ENCODE measurements around the gene NPEPL1. TPM values are rescaled to one million over a fixed set of nuclear protein-coding genes. Genes with fewer than 3 reads are reported as not detected.

Gene NPEPL1
- total RNA-seq, 1 donor from 2014 or later, result 25.5 TPM

- H3K27ac ChIP-seq, result no peak overlapping the region
- H3K9me3 ChIP-seq, result no peaks in the 10 kb centered on the region
- peaks cover 0 to 22% of the 10 kb centered on the region in 2 donors for H3K36me3 ChIP-seq
- no peak overlapping the region for H3K4me3 ChIP-seq
- no peaks in the 10 kb centered on the region for H3K4me1 ChIP-seq
- no peak for DNase-seq (ENCODE audit: extremely low spot score in 2 of 2)
- no peaks in the 10 kb centered on the region for H3K27me3 ChIP-seq
- TF ChIP-seq CTCF (IDR thresholded peaks at IDR 0.05) (no peak), POLR2A (IDR thresholded peaks at IDR 0.05) (no peak), POLR2AphosphoS5 (IDR thresholded peaks at IDR 0.05; ENCODE audit: insufficient read depth in 1 of 2, low read depth in 1 of 2) (no peak)
- intact Hi-C loops (cut with DNase I), result no loop called here
Measured at GRCh38 chr20:58678806-58679205, 13.8 kb upstream of the NPEPL1 start.

- no peaks in the 10 kb centered on the region for H3K36me3 ChIP-seq
- intact Hi-C loops (cut with DNase I), result no loop called here
- no peak overlapping the region for H3K4me3 ChIP-seq
- H3K9me3 ChIP-seq, result no peaks in the 10 kb centered on the region
- TF ChIP-seq POLR2AphosphoS5 (IDR thresholded peaks at IDR 0.05; ENCODE audit: insufficient read depth in 1 of 2, low read depth in 1 of 2) (no peak), CTCF (IDR thresholded peaks at IDR 0.05) (no peak), POLR2A (IDR thresholded peaks at IDR 0.05) (no peak)
- no peaks in the 10 kb centered on the region for H3K4me1 ChIP-seq
- DNase-seq (ENCODE audit: extremely low spot score in 2 of 2), result no peak
- H3K27ac ChIP-seq, result no peak overlapping the region
- no peaks in the 10 kb centered on the region for H3K27me3 ChIP-seq
Measured at GRCh38 chr20:58682656-58683531, 9.7 kb upstream of the NPEPL1 start.

- Histone ChIP-seq H3K4me1 (no peaks in the 10 kb centered on the region), H3K9me3 (no peaks in the 10 kb centered on the region), H3K36me3 (no peaks in the 10 kb centered on the region), H3K27me3 (no peaks in the 10 kb centered on the region), H3K27ac (no peak overlapping the region), H3K4me3 (no peak overlapping the region)
- DNase-seq (ENCODE audit: extremely low spot score in 2 of 2), result no peak
- TF ChIP-seq POLR2AphosphoS5 (IDR thresholded peaks at IDR 0.05; ENCODE audit: insufficient read depth in 1 of 2, low read depth in 1 of 2) (no peak), POLR2A (IDR thresholded peaks at IDR 0.05) (no peak), CTCF (IDR thresholded peaks at IDR 0.05) (no peak)
- intact Hi-C loops (cut with DNase I), result no loop called here
Measured at GRCh38 chr20:58684291-58684690, 8.3 kb upstream of the NPEPL1 start.

- TF ChIP-seq POLR2AphosphoS5 (IDR thresholded peaks at IDR 0.05; ENCODE audit: insufficient read depth in 1 of 2, low read depth in 1 of 2), result no peak
- no peak for TF ChIP-seq POLR2A (IDR thresholded peaks at IDR 0.05)
- TF ChIP-seq CTCF (IDR thresholded peaks at IDR 0.05), result no peak
Measured at GRCh38 chr20:58685988-58686387, 6.6 kb upstream of the NPEPL1 start.

DNA sequence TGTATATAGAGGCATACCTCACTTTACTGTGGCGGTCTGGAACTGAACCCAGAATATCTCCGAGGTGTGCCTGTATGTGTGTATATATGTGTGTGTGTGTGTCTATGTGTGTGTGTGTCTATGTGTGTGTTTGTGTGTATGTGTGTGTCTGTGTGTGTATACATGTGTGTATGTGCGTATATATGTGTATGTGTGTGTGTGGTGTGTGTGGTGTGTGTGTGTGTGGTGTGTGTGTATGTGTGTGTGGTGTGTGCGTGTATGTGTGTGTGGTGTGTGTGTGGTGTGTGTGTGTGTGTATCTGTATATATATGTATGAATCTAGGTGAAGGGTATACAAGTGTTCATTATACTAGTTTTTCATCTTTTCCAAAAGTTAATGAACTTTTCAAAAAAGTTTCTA lies 4.2 kb upstream of the NPEPL1 start:
- peaks cover 24% of the 10 kb centered on the region for H3K4me1 ChIP-seq
- H3K9me3 ChIP-seq, result no peaks in the 10 kb centered on the region
- H3K27me3 ChIP-seq, result no peaks in the 10 kb centered on the region
- no peak overlapping the region for H3K27ac ChIP-seq
- TF ChIP-seq POLR2A (IDR thresholded peaks at IDR 0.05) (no peak), POLR2AphosphoS5 (IDR thresholded peaks at IDR 0.05; ENCODE audit: insufficient read depth in 1 of 2, low read depth in 1 of 2) (no peak), CTCF (IDR thresholded peaks at IDR 0.05) (no peak)
- DNase-seq (ENCODE audit: extremely low spot score in 2 of 2), result no peak
- no peak overlapping the region for H3K4me3 ChIP-seq
- H3K36me3 ChIP-seq, result no peaks in the 10 kb centered on the region
- intact Hi-C loops (cut with DNase I), result no loop called here

More at GRCh38 chr20:58685988-58686387, 6.6 kb upstream of the NPEPL1 start:
- intact Hi-C loops (cut with DNase I), result no loop called here
- Histone ChIP-seq H3K4me3 (no peak overlapping the region), H3K36me3 (no peaks in the 10 kb centered on the region), H3K27ac (no peak overlapping the region), H3K9me3 (no peaks in the 10 kb centered on the region), H3K27me3 (no peaks in the 10 kb centered on the region), H3K4me1 (peaks cover 7% of the 10 kb centered on the region)
- DNase-seq (ENCODE audit: extremely low spot score in 2 of 2), result no peak
